Activated gamma-delta T cell treated with anti-CD3 and anti-CD28 coated beads, Interleukin-2, amount 50 U/mL, for 16 hours (primary cell): ENCODE results near the gene POTEJ.
"Not testable (repeated sequence)": the region's sequence is repeated elsewhere in the genome, so short reads cannot be mapped to it uniquely, and the experiment has no call there.

Source experiments
- DNase-seq: peaks from one replicate; pipeline ENCODE4 v3.0.0-alpha.2; 2020; ENCODE audit warnings: low read depth

Gene POTEJ

GRCh38 chr2:130608276-130609001, 2.8 kb upstream of the POTEJ start:
- DNase-seq: not testable (repeated sequence)

GRCh38 chr2:130609002-130609920, 2.0 kb upstream of the POTEJ start:
- DNase-seq: not testable (repeated sequence)

- DNase-seq: not testable (repeated sequence)
Observed at GRCh38 chr2:130610486-130610885, 754 bp upstream of the POTEJ start.

GRCh38 chr2:130628784-130629475, 17.7 kb downstream of the POTEJ start:
- not testable (repeated sequence) for DNase-seq

- not testable (repeated sequence) for DNase-seq
Observed at GRCh38 chr2:130638973-130639372, 27.7 kb downstream of the POTEJ start.

- DNase-seq: not testable (repeated sequence)
Observed at GRCh38 chr2:130641688-130642087, 30.4 kb downstream of the POTEJ start.

- not testable (repeated sequence) for DNase-seq
Observed at GRCh38 chr2:130649285-130649684, 38.0 kb downstream of the POTEJ start.

GRCh38 chr2:130664506-130664905, 53.3 kb downstream of the POTEJ start:
- DNase-seq: not testable (repeated sequence)

- DNase-seq: not testable (repeated sequence)
Observed at GRCh38 chr2:130665596-130665995, 54.4 kb downstream of the POTEJ start.

GRCh38 chr2:130667516-130667915, 56.3 kb downstream of the POTEJ start:
- not testable (repeated sequence) for DNase-seq

GRCh38 chr2:130670026-130670745, 58.9 kb downstream of the POTEJ start:
- not testable (repeated sequence) for DNase-seq

GRCh38 chr2:130692041-130692770, 81.0 kb downstream of the POTEJ start:
- DNase-seq: not testable (repeated sequence)

GRCh38 chr2:130693474-130693873, 82.2 kb downstream of the POTEJ start:
- DNase-seq: not testable (repeated sequence)

- not testable (repeated sequence) for DNase-seq
Observed at GRCh38 chr2:130703250-130703649, 92.0 kb downstream of the POTEJ start.
